H9 (cell line): Measurements from ENCODE around the gene RAB5IF. TPM values are rescaled to one million over a fixed set of nuclear protein-coding genes. Genes with fewer than 3 reads are reported as not detected.

ENCODE experiments used
- DNase-seq: peaks from one replicate; pipeline ENCODE4 v3.0.0-alpha.2; 2017
- H2AFZ ChIP-seq: one replicate; pipeline ENCODE4 v1.6.1; 2013; ENCODE audit warnings: mild to moderate bottlenecking, low read length, control low read depth, moderate library complexity
- H2AK5ac ChIP-seq: 2 replicates; pipeline ENCODE4 v1.6.1; 2013; ENCODE audit warnings: low read length, control low read depth, mixed read lengths; ENCODE audit not compliant: insufficient read length
- H2BK120ac ChIP-seq: one replicate; pipeline ENCODE4 v1.6.1; 2013; ENCODE audit warnings: low read depth, mild to moderate bottlenecking, low read length, control low read depth, inconsistent platforms; ENCODE audit not compliant: poor library complexity, severe bottlenecking
- H2BK12ac ChIP-seq: 2 replicates; pipeline ENCODE4 v1.6.1; 2013; ENCODE audit warnings: low read length, control low read depth, mixed read lengths, low read depth; ENCODE audit not compliant: insufficient read length
- H2BK15ac ChIP-seq: 2 replicates; pipeline ENCODE4 v1.6.1; 2013; ENCODE audit warnings: low read depth, low read length, control low read depth
- H2BK20ac ChIP-seq: one replicate; pipeline ENCODE4 v1.6.1; 2013; ENCODE audit warnings: low read depth, mild to moderate bottlenecking, low read length, control low read depth, inconsistent platforms; ENCODE audit not compliant: poor library complexity, severe bottlenecking
- H2BK5ac ChIP-seq: 2 replicates; pipeline ENCODE4 v1.6.1; 2013; ENCODE audit warnings: low read length, control low read depth, mixed read lengths; ENCODE audit not compliant: insufficient read length
- H3K14ac ChIP-seq: 2 replicates; pipeline ENCODE4 v1.6.1; 2013; ENCODE audit warnings: low read length, control low read depth; ENCODE audit not compliant: insufficient read depth
- H3K18ac ChIP-seq: 2 replicates; pipeline ENCODE4 v1.6.1; 2013; ENCODE audit warnings: low read depth, mild to moderate bottlenecking, mixed read lengths, low read length, control low read depth; ENCODE audit not compliant: insufficient read length
- H3K23ac ChIP-seq: 2 replicates; pipeline ENCODE4 v1.6.1; 2013; ENCODE audit warnings: low read length, control low read depth, mixed read lengths, low read depth; ENCODE audit not compliant: insufficient read length
- H3K23me2 ChIP-seq: 2 replicates; pipeline ENCODE4 v1.6.1; 2013; ENCODE audit warnings: low read depth, mild to moderate bottlenecking, mixed read lengths, low read length, control low read depth; ENCODE audit not compliant: insufficient read length, poor library complexity, severe bottlenecking
- H3K27ac ChIP-seq: 2 replicates; pipeline ENCODE4 v1.5.1; 2013; ENCODE audit warnings: low read length, control low read depth, mixed read lengths, low read depth; ENCODE audit not compliant: insufficient read length
- H3K27me3 ChIP-seq: 2 replicates; pipeline ENCODE4 v1.6.1; 2013; ENCODE audit warnings: low read length, control low read depth, inconsistent platforms; ENCODE audit not compliant: insufficient read depth
- H3K4ac ChIP-seq: 2 replicates; pipeline ENCODE4 v1.6.1; 2013; ENCODE audit warnings: low read depth, mild to moderate bottlenecking, control low read depth, inconsistent platforms, low read length, moderate library complexity
- H3K4me1 ChIP-seq: 2 replicates; pipeline ENCODE4 v1.6.1; 2013; ENCODE audit warnings: low read length, control low read depth, inconsistent platforms; ENCODE audit not compliant: insufficient read depth
- H3K4me2 ChIP-seq: 2 replicates; pipeline ENCODE4 v1.6.1; 2013; ENCODE audit warnings: low read length, control low read depth, mixed read lengths; ENCODE audit not compliant: insufficient read length, insufficient read depth
- H3K56ac ChIP-seq: 2 replicates; pipeline ENCODE4 v1.6.1; 2013; ENCODE audit warnings: low read depth, mild to moderate bottlenecking, mixed read lengths, low read length, control low read depth; ENCODE audit not compliant: insufficient read length
- H3K79me1 ChIP-seq: 2 replicates; pipeline ENCODE4 v1.6.1; 2013; ENCODE audit warnings: low read depth, mild to moderate bottlenecking, moderate library complexity, low read length, control low read depth, inconsistent platforms; ENCODE audit not compliant: insufficient read depth, poor library complexity, severe bottlenecking
- H3K79me2 ChIP-seq: 2 replicates; pipeline ENCODE4 v1.6.1; 2013; ENCODE audit warnings: low read length, control low read depth, inconsistent platforms; ENCODE audit not compliant: insufficient read depth
- H3K9ac ChIP-seq: 2 replicates; pipeline ENCODE4 v1.6.1; 2013; ENCODE audit warnings: low read length, control low read depth, mixed read lengths; ENCODE audit not compliant: insufficient read length; ENCODE audit errors: extremely low read depth
- H3K9me3 ChIP-seq: one replicate; pipeline ENCODE4 v1.6.1; 2013; ENCODE audit warnings: low read depth, low read length, inconsistent platforms; ENCODE audit not compliant: control insufficient read depth
- H3T11ph ChIP-seq: one replicate; pipeline ENCODE4 v1.6.1; 2013; ENCODE audit warnings: mild to moderate bottlenecking, low read length, control low read depth, inconsistent platforms
- H4K20me1 ChIP-seq: one replicate; pipeline ENCODE4 v1.6.1; 2013; ENCODE audit not compliant: control insufficient read depth, insufficient read length, insufficient read depth
- H4K5ac ChIP-seq: 2 replicates; pipeline ENCODE4 v1.6.1; 2013; ENCODE audit warnings: low read depth, mild to moderate bottlenecking, mixed read lengths, low read length, control low read depth; ENCODE audit not compliant: insufficient read length
- H4K8ac ChIP-seq: replicated peaks from 2 replicates; pipeline ENCODE4 v1.6.1; 2013; ENCODE audit warnings: low read length, control low read depth, mixed read lengths, low read depth; ENCODE audit not compliant: insufficient read length
- H4K91ac ChIP-seq: 2 replicates; pipeline ENCODE4 v1.6.1; 2013; ENCODE audit warnings: low read depth, mild to moderate bottlenecking, moderate library complexity, mixed read lengths, low read length, control low read depth; ENCODE audit not compliant: insufficient read length
- H3K27ac Mint-ChIP-seq, 3 experiments: 2 replicates in 2 of 3; 3 replicates in 1 of 3; pipeline ENCODE4 v1.8.0; 2020 to 2021; ENCODE audit warnings: mixed read lengths in 3 of 3, mild to moderate bottlenecking in 1 of 3, moderate library complexity in 1 of 3
- H3K27me3 Mint-ChIP-seq: 2 replicates; pipeline ENCODE4 v1.8.0; 2021; ENCODE audit warnings: low read depth, mild to moderate bottlenecking, moderate library complexity, mixed read lengths
- H3K36me3 Mint-ChIP-seq, 3 experiments: 2 replicates in 2 of 3; 3 replicates in 1 of 3; pipeline ENCODE4 v1.8.0; 2020 to 2021; ENCODE audit warnings: low read depth in 3 of 3, mixed read lengths in 3 of 3; ENCODE audit not compliant: insufficient read depth in 1 of 3
- H3K4me1 Mint-ChIP-seq, 2 experiments: 2 replicates each; pipeline ENCODE4 v1.8.0; 2020; ENCODE audit warnings: mixed read lengths in 2 of 2
- H3K4me3 Mint-ChIP-seq, 2 experiments: 2 replicates in 1 of 2; 3 replicates in 1 of 2; pipeline ENCODE4 v1.8.0; 2020 to 2021; ENCODE audit warnings: mild to moderate bottlenecking in 2 of 2, mixed read lengths in 2 of 2, moderate library complexity in 1 of 2
- H3K9me3 Mint-ChIP-seq, 2 experiments: 2 replicates in 1 of 2; 3 replicates in 1 of 2; pipeline ENCODE4 v1.8.0; 2020; ENCODE audit warnings: mild to moderate bottlenecking in 2 of 2, mixed read lengths in 2 of 2, moderate library complexity in 1 of 2
- WGBS: extraction: QIAGEN DNeasy Blood & Tissue Kit; methylation state at CpG from one replicate; pipeline ENCODE4 v1.1.7; 2013; ENCODE audit warnings: missing lambda C conversion rate, low lambda C conversion rate, mixed read lengths; ENCODE audit not compliant: insufficient read length; ENCODE audit errors: extremely low coverage; 5-methylcytosine and 5-hydroxymethylcytosine counted together
- total RNA-seq: library from RNA; stranded (reverse); gene quantifications from 2 replicates; pipeline ENCODE4 v1.2.1, GENCODE V29; 2021
- TF ChIP-seq, protein P1 (sequence below): fragments of 200-600 bp; sonication (generic); conservative IDR thresholded peaks from 3 replicates; pipeline ENCODE4 v1.8.0; 2021; ENCODE audit warnings: antibody characterized with exemption, mild to moderate bottlenecking

RAB5IF gene
- total RNA-seq, 1 experiment from 2014 or later, result 96.5 TPM

DNA sequence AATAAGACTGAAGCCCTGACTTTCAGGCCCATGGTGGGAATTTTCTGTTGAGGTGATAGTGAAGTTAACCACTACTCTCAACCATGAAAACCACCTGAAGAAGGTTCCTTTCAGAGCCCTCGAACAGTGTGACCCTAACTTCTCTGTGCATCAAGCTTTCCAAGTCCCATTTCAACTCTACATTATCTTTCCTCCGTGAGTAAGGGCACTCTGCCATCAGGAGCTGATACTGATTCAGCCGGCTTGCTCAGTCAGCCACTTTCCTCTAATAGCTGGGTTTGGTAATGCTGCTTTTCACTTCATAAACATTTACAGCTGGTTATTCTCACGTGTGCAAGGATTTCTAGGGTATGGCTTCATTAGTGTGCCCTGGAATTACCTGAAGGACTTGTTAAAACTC lies 51.2 kb downstream of the RAB5IF start:
- no peak overlapping the region for H3K4ac ChIP-seq
- H3K79me2 ChIP-seq, result no peaks in the 10 kb centered on the region
- no peaks in the 10 kb centered on the region for H3K27me3 Mint-ChIP-seq
- H3K79me1 ChIP-seq, result no peaks in the 10 kb centered on the region
- no peak overlapping the region for H3K18ac ChIP-seq
- no peaks in the 10 kb centered on the region for H3K4me1 ChIP-seq
- H3K27ac ChIP-seq, result no peak overlapping the region
- H3K4me1 Mint-ChIP-seq, result no peaks in the 10 kb centered on the region
- H3K4me3 Mint-ChIP-seq, result no peak overlapping the region
- no peak overlapping the region for H4K91ac ChIP-seq
- no peaks in the 10 kb centered on the region for H3K23me2 ChIP-seq
- no CpG with 5 or more reads among the region's 4 CpGs for WGBS
- no peaks in the 10 kb centered on the region for H3K9me3 Mint-ChIP-seq
- no peak overlapping the region for H4K8ac ChIP-seq
- no peak for DNase-seq
- no peak overlapping the region for H3K56ac ChIP-seq
- H2AK5ac ChIP-seq, result no peak overlapping the region
- TF ChIP-seq, protein P1, sequence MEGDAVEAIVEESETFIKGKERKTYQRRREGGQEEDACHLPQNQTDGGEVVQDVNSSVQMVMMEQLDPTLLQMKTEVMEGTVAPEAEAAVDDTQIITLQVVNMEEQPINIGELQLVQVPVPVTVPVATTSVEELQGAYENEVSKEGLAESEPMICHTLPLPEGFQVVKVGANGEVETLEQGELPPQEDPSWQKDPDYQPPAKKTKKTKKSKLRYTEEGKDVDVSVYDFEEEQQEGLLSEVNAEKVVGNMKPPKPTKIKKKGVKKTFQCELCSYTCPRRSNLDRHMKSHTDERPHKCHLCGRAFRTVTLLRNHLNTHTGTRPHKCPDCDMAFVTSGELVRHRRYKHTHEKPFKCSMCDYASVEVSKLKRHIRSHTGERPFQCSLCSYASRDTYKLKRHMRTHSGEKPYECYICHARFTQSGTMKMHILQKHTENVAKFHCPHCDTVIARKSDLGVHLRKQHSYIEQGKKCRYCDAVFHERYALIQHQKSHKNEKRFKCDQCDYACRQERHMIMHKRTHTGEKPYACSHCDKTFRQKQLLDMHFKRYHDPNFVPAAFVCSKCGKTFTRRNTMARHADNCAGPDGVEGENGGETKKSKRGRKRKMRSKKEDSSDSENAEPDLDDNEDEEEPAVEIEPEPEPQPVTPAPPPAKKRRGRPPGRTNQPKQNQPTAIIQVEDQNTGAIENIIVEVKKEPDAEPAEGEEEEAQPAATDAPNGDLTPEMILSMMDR, result no peak
- H3K9ac ChIP-seq, result no peak overlapping the region
- no peak overlapping the region for H2BK120ac ChIP-seq
- H2AFZ ChIP-seq, result no peak overlapping the region
- no peak overlapping the region for H4K5ac ChIP-seq
- no peaks in the 10 kb centered on the region for H3K9me3 ChIP-seq
- H3K4me2 ChIP-seq, result no peak overlapping the region
- peaks cover 3 to 12% (median 9%) of the 10 kb centered on the region in 3 experiments; a peak in 3 of 7 replicates for H3K36me3 Mint-ChIP-seq
- H2BK5ac ChIP-seq, result no peak overlapping the region
- no peak overlapping the region for H3K23ac ChIP-seq
- H4K20me1 ChIP-seq, result no peaks in the 10 kb centered on the region
- H2BK12ac ChIP-seq, result no peak overlapping the region
- H3K27ac Mint-ChIP-seq, result no peak overlapping the region
- H2BK20ac ChIP-seq, result no peak overlapping the region
- H2BK15ac ChIP-seq, result no peak overlapping the region
- no peak overlapping the region for H3K14ac ChIP-seq
- no peak overlapping the region for H3T11ph ChIP-seq
- H3K27me3 ChIP-seq, result no peaks in the 10 kb centered on the region
